Medulla oblongata (tissue), 1 donor: ENCODE results near the gene SCMH1.
"Not testable (repeated sequence)": the region's sequence is repeated elsewhere in the genome, so short reads cannot be mapped to it uniquely, and the experiment has no call there.

Experiments
- DNase-seq: peaks from one replicate; pipeline ENCODE4 v3.0.0-alpha.2; 2015; ENCODE audit errors: extremely low spot score

SCMH1 gene

DNA sequence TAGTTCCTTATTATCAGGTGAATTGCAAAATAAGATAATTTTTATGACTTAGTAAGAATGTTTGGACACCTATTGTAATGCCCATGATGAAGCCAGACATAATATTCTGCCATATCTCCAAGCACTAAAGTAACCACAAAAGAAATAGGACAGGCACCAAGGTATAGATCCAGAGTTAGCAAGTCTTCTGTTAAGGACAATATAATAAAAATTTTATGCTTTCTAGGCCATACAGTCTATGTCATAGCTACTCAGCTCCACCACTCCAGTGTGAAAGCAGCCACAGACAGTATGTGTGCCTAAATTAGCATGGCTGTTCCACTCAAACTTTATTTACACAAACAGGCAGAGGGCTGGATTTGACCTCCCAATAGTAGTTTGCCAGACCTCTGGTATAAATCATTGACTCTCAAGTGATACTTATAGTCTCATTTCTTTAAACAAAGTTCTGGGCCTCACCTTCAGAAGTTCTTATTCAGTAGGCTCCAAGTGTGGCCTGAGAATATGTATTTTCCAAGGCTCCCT is 88.3 kb downstream of the SCMH1 start:
- DNase-seq, result no peak

DNA sequence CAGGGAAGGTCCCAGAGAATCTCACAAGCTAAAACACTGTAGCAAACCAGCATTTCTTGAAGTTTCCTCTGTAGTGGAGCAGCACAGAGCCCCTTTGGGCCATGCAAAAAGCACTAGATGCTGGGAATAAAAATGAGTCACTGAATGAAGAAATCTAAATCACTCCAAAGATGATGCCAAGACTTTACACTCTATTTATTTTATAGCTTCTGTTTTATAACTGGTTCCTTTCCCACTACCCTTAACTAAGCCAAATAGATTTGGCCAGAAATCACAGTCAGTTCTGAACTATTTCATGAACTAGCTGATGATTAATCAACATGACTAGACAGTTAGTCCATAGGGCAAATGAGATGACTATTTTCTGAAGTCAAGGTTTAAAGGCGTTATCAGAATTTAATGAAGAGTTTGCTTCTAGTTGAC is 89.5 kb downstream of the SCMH1 start:
- DNase-seq, result no peak

DNA sequence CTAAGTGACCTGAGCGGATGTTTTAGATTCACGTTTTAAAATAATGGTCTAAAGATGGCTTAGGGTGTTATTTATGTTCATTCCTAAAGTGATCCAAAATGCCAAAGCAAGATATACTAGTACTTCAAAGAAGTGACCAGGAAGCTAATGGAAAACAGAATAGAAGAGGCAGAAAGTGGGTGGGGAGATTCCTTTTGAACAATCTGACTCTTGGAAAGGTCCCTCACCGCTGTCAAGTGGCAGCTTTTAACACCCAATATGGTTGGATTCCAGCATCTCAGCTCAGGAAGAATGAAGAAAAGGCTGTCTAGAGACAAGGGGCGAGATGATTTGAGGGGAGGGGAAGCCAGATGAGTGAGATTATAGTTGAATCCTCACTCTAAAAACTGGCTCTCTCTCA is 90.3 kb downstream of the SCMH1 start:
- DNase-seq, result no peak

DNA sequence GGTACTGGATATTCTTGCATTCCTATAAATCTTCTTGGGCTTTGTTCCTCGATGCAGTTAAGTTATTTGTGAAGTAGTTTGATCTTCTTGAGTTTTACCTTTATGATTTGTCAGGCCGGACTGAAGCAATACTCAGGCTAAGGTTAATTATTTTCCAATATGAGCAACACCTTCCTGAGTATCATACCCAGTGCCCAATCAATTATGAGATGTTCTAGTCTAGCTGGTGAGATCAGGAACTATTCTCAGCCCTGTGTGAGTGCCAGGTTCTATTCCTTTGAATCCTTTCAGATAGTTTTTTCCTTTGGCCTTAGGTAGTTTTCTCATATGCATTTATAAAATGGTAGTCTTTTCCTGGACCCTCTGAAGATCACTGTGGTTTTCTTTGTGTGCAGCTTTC is 92.5 kb downstream of the SCMH1 start:
- no peak for DNase-seq

DNA sequence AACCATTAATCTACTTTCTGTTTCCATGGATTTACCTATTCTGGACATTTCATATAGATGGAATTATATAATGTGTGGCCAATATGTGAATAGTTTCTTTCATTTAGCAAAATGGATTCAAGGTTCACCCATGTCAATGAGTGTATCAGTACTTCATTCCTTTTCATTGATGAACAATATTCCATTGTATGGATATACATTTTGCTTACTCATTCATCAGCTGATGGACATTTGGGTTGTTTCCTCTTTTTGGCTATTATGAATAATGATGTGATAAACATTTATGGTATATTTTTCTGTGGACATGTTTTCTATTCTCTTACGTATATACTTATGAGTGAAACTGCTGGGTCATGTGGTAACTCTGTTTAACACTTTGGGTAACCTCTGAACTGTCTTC is 97.8 kb downstream of the SCMH1 start:
- DNase-seq, result no peak

DNA sequence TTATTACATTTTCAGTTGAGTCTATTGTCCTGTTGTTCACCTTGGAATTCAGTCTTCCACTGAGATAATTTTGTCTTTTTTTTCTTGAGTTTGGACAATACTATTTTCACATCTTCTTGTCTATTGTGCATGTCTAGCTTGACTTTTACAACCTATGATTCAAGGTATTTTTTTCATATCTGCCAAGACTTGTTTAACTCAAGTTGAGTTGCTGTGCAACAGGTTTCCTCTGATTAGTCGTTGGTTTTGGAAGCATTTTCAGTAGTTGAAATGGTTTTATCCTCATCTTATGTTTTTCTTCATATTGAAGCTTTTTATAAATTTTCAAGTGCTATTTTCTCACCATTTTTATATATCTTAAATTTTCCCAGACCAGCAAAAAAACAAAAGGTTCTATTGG is 103.6 kb downstream of the SCMH1 start:
- no peak for DNase-seq

DNA sequence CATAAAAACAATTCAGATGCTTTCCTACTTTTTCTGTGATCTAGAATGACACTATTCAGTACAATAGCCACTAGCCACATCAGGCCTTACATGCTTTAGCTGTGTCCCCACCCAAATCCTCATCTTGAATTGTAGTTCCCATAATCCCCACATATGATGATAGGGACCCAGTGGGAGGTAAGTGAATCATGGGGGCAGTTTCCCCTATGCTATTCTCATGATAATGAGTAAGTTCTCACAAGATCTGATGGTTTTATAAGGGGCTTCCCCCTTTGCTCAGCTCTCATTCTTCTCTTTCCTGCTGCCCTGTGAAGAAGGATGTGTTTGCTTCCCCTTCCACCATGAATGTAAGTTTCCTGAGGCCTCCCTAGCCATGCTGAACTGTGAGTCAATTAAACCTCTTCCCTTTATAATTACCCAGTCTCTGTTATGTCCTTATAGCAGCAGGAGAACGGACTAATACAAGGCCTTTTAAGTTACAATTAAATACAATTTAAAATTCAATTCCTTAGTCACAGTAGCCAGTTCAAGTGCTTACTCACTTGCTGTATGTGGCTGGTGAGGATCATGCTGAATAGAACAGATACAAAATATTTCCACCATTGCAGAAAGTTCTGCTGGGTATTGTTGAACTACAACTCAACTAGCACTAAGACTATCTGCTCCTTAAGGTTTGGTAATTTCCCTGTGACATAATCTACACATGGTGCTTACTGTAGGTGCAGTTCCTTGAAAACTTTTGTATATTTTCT is 106.7 kb downstream of the SCMH1 start:
- DNase-seq, result no peak

DNA sequence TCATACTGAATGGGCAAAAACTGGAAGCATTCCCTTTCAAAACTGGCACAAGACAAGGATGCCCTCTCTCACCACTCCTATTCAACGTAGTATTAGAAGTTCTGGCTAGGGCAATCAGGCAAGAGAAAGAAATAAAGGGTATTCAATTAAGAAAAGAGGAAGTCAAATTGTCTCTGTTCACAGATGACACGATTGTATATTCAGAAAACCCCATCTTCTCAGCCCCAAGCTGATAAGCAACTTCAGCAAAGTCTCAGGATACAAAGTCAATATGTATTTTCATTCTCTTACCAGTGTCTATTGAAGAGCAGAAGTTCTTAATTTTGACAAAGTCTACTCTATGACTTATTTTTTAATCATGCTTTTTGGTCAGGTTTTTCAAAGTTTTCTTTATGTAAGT is 107.8 kb downstream of the SCMH1 start:
- not testable (repeated sequence) for DNase-seq

DNA sequence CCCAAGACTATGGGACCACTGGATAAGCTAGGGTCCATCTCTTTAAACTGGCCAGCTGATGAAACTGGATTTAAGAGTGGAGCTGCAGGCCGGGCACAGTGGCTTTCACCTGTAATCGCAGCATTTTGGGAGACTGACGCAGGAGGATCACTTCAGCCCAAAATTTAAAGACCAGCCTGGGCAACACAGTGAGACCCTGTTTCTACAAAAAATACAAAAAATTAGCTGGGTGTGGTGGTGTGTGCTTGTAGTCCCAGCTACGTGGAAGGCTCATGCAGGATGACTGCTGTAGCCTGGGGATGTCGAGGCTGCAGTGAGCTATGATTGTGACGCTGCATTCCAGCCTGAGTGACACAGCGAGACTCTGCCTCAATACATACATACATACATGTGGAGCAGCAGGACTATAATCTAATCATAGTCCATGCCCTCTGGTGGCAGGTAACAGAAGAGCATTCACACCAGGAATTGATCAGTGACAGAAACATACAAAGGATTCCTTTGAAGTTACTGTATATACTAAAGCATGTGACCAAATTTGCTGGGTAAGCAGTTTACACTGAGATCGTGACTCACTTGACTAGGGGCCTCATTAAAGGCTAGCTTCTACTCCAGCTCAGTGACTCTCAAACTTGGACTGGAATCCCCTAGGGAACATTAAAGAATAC is 119.1 kb downstream of the SCMH1 start:
- no peak for DNase-seq

DNA sequence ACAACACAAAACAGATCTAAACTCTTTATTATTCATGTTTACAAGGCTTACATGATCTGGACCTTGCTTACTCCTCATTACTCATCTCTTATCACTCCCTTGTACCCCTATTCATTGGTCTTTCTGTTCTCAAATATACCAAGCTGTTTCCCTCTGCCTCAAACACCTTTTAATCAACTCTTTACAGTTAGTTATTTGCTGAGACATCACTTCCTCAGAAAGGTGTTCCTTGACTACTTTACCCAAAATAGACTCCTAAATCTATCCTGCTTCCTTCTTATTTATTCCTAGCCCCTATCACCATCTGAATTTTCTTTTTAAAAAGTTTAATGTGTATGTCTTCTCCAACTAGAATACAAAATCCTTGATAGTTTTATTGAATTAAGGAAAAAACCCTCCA is 120.0 kb downstream of the SCMH1 start:
- DNase-seq, result no peak

DNA sequence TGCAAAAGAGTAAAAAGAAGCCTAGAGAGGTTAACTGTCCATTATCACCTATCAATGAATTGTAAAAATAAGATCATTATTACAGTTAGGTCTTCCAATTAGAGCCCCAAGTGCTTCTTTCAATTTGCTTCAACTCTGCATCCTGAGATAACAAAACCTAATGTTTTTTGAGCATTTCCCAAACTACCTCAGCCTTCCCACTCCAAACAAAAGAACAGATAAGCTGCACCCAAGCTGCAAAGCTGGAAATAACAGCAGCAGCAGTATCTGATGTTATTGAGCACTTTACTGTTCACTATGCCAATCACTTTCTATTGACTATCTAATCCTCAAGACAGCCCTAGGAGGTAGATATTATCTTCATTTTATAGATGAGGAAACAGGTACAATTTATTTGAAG is 123.5 kb downstream of the SCMH1 start:
- no peak for DNase-seq

DNA sequence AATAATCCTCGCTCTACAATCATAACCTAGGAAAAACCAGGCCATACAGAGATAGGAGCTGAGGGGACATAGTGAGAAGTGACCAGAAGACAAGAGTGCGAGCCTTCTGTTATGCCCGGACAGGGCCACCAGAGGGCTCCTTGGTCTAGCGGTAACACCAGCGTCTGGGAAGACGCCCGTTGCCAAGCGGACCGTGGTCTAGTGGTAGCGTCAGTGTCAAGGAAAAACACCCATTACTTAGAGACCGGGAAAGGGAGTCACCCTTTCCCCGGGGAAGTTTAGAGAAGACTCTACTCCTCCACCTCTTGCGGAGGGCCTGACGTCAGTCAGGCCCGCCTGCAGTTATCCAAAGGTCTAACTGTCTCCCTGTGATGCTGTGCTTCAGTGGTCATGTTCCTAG is 124.9 kb downstream of the SCMH1 start:
- not testable (repeated sequence) for DNase-seq

DNA sequence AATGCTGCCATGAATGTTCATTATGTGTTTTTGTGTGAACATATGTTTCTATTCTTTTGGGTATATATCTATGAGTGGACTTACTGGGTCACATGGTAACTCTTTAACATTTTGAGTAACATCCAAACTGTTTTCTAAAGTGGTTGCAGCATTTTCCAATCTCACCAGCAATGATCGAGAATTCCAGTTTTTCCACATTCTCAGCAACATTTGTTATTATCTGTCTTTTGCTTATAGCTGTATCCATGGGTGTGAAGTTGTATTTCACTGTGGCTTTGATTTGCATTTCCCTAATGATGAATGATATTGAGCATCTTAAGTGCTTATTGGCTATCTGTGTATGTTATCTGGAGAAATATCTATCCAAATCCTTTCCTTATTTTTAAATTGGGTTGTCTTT is 131.4 kb downstream of the SCMH1 start:
- DNase-seq, result no peak

DNA sequence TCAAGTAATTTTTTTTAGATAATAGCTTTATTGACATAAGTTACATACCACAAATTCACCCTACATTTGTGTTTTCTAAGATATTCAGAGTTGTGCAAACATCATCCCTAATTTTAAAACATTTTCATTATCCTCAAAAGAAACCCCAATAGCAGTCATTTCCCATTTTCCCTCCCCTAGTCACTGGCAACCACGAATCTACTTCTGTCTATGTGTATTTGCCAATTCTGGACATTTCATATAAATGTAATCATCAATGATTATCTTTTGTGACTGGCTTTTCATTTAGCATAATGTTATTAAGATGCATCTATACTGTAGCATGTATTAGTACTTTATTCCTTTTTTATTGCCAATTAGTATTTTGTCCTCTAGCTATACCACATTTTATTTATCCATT is 131.8 kb downstream of the SCMH1 start:
- no peak for DNase-seq

DNA sequence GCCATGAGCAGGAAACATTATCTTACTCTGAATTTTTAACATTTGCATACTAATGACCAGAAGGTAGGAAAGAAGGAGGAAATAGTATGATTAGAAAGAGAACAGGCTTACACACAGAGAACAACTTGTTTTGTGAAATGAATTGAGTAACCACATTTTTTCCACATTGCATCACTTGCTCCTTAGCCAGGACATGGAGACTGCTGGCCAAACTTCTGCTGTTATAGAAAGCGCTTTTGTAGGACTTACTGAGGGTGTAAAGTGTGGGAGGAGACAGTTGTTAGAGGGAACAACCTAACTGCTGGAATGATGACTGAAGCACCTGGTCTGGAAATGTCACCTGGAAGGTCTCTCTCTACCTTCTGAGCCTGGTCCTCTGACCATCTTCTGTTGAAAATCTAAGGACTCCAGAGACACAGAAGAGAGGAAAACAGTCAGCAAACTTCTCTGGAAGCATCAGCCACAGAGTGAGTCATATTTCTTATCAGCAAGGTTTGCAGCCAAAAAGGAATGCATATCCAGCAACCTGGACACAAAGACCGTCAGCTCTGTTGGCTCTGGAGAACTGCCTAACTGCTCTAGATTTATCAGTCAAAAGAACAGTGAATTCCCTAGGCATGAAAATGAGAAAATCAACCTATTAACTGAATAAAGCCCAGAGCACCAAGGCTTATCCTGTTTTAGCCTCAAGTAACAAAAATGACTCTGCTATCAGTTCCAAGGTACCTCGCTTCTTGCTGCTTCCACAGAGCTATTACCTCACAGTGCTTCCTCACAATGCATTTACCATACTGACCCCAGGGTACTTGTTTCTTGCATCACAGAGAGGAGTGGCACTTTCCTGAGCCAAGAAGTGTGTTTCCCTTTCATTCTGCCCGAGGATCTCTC is 132.6 kb downstream of the SCMH1 start:
- peak; percentile 63 for DNase-seq

DNA sequence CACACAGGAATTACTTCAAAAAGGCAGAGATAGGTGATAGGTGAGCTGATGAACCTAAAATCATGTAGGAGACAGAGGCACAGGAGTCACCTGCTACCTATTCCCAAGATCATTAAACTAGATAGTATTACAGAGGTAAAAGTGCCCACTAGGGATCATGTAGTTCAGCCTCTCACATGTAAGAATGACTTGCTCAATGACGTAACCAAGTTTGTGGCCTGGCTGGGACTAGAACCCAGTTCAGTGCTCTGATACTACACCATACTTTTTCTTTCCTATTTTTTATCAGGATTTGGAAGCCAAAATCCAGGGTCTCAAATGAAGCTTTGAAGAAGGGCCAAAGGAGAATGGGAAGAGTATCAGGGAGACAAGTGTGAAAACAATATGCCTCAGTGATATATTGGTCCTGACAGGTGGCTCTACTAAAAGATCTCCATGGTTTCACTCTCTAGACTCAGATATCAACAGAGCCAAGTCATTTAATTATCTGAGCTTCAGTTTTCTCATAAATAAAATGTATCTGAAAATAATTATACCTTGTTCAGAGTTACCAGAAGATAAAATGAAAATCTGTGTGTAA is 133.3 kb downstream of the SCMH1 start:
- DNase-seq, result no peak

DNA sequence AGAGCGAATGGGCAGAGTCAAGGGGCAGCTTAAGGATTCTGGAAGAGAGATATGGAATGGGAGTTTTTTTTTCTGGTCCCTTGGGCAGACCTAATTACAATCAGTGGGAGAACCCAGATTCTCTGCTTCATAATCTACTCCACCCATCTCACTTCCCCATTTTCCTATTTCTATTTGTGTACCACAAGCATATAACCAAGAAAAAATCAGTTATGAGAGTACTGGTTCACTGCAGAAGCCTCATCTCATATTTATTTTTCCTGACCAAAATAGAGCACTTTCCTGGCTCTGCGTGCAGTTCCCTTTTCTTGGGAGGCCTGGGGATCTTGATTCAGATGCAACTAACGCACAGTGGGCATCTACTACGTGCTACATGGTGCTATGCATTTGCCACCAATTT is 138.3 kb downstream of the SCMH1 start:
- no peak for DNase-seq

DNA sequence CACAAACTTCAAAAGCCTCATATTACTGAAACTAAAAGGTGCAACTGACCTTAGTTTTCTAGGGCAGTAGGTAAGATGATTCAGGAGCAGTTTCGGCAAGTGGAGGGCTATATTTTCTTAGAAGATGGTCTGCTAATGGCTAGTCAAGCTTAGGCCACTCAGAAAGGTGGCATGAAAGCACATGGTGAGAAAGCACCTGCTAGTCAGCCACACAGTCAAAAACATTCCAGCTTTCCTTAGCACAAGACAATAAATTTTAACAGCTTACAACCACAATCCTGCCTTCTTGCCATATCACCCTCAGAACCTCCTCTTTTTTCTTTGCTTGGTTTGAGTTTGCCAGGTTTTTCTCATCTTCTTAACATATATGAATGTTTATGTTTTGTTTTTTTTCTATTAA is 139.5 kb downstream of the SCMH1 start:
- no peak for DNase-seq

DNA sequence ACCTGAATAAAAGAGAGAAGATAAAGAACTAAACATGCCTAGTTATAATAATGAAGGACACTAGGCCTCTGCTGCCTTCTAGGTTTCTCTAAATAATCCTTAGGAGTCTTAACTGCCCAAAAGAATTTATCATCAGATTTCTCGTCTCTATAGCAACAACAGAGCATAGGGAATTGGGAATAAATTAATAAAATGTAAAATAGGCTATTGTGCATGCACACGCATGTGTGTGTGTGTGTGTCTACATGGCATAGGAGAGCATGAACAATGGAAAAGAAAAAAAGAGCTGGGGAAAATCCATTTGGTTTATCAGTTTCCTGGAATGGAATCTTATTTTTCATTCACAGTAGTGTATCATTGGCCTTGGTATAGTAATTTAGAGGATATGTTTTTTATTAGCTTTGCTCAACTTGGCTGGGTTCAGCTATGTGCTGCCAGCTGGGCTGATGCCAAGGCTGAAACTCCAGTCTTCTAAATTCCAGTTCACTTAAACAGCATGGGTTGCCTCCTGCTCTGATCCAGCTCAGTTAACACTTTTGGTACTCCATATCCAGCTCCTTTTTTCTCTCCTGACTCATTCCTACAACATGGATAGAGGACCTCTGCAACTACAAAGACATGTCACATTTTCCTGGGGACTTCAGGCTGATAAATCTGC is 140.0 kb downstream of the SCMH1 start:
- DNase-seq, result peak; percentile 54

DNA sequence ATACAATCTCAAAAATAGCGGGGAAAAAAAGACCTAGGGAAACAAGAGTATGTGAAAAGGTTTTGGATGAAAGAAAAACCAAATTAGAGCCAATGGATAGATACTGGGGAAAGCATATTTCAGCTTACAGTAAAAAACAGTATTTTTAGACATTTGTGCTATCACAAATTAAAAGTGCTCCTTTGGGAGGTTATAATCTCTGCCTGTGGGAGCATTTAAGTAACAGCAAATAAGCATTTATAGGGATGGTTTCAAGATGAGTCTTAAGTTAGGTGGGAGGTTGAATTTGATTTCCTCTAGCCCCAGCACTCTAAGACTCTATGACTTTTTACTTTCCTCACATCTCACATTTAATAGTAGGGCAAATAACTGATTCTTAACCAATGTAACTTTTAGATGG is 141.0 kb downstream of the SCMH1 start:
- no peak for DNase-seq

DNA sequence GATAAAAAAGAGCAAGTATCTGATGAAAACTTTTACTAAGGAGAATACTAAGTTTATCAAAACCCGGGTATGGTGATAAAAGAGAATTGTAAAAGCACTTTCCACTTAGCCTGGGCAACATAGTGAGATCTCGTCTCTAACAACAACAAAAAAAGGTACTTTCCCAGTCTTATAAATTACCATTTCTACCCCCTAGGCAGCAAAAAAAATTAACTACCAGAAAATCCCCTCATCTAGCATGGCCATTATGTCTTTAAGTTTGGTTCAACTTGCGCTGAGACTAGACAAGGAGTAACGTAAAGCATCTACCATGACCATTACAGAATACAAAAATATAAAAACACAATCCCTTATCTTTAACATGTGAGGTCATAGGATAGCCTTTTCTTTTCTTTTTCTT is 141.9 kb downstream of the SCMH1 start:
- no peak for DNase-seq
